Kidney glomerular epithelial cell (primary cell): Measurements from ENCODE around the gene MTMR3.

Source experiments
- DNase-seq: peaks from one replicate; lab custom pipeline; 2025; lab: John Stamatoyannopoulos, UW

MTMR3 gene

DNA sequence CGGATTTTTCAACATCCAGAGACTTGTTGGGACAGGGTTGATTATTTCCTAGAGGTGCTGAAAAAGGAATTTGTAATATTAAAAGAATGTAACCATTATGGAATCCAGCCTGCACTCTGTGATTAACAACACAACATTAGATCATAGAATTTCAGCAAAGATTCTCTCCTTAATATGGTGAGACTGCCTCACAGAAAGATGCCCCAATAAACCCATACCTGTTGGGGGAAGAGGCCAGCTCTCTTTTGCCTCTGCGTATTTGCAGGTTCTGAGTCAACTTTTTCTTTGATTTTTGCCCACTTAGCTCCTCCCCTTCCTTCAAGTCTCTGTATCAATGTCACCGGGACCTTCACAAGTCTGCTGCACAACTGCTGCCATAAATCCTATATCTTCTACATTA lies 12.4 kb upstream of the MTMR3 start:
- DNase-seq, result peak; percentile 87

DNA sequence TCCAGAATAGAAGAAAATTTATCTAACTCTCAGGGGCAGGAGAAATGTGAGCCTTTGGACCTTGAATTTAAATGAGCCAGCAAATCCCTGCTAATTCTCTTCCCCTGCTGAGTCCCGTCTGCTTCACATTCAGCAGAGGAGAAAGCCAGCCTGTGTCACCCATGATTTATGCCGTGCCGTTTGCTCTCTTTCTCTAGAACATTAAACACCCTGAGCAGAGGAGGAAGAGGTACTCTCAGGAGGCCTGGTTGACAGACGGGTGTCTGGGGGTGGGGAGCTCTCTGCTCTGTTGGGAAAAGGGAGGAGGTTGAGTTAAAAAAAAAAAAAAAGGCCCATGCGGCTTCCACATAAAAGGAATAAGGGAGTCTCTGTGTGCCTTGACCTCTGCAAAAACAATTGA lies 11.3 kb upstream of the MTMR3 start:
- peak; percentile 73 for DNase-seq

DNA sequence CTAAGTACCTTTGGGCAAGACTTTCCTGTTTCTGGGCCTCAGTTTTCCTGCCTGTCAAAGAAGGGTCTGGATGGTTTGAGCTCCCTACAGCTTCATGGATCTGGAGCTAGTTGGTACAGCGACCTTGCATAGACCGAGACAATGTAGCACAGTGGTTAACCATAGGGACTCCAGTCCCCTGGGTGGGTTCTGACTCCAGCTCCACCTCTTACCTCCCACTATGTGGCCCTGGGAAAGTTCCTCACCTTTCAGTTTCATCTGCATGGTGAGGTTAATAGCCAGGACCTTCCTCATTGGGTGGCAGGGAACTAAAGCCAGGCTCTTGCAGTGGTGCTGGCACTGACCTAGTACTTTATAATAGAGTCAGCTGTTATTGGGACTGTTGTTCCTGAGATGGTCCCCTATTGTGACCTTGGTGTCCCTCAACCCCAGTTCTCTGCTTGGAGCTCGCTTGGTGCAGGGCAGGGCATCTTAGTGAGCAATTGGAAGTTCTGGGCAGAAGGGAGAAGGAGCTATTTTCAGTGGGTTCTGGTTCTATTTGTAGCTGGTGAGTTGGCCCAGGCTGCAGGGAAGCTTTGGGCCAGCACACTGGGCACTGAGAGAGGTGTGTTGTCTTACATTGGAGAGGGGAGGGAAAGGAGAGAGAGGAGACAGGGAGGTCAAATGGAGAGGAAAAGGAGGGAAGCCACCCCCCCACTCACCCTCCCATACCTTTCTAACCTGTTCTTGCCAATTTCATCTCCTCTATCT lies 10.7 kb upstream of the MTMR3 start:
- no peak for DNase-seq

DNA sequence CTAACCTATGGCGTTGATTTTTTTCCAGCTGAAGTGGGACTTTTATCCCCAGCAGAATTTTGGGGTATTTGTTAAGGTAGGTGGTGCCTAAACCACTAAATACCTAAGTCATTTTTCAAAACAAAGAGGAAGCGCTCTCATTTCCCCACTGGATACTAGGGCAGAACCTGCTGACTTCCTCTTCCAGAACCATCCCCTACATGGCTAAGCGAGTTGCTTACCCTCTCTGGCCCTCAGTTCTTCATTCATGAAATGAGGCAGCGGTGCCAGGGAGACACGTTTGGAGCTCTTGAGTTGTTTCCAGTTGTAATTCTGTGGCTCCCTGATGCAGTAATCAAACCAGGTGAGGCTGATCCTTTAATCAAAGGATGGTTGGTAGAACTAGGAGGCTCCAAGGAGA lies 10.0 kb upstream of the MTMR3 start:
- DNase-seq, result no peak

DNA sequence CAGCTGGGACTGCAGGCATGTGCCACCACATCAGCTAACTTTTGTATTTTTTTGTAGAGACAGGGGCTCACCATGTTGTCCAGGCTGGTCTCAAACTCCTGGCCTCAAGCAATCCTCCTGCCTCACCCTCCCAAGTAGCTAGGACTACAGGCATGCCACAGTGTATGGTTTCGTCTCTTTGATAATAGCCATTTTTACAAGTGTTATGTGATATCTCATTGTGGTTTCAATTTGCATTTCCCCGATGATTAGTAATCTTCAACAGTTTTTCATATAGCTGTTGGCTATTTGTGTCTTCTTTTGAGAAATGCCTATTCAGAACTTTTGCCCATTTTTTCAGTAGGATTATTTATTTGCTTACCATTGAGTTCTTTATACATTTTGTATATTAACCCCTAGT lies 9.0 kb upstream of the MTMR3 start:
- DNase-seq, result no peak

DNA sequence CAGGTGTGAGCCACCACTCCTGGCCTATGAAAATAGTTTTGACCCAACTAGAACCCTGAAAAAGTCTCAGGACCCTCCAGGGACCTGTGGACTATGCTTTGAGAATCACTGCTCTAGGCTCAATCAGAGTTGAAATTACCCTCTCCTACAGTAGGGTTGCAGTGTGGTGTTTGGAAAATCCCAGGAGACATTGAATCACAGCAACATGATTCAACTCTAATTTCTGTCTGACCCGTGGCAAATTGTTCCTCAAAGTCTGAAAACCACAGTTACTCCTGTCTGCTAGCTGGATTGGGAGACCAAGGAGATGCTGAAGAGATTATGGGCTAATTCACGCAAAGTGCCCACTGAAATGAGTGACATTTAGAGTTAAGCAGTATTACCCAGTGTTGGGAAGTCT lies 5.4 kb upstream of the MTMR3 start:
- no peak for DNase-seq

DNA sequence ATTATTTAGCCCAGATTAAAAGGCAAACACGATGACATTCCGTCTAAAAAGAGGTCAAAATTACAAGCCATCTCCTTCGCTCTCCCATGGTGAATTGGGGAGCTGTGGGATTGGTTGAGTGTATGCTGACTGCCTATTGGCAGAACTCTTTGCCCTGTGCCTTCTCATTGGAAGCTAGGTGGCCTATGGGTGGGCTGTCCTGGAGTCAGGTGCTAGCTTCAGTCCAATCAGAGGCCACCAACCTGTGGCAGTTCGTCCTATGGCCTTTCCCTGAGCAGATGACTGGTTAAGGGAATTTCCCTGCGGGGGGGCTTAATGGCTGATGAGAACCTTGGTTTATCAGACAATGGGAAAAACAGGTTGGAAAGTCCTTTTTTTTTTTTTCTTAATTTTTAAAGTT lies 3.2 kb upstream of the MTMR3 start:
- DNase-seq, result no peak

DNA sequence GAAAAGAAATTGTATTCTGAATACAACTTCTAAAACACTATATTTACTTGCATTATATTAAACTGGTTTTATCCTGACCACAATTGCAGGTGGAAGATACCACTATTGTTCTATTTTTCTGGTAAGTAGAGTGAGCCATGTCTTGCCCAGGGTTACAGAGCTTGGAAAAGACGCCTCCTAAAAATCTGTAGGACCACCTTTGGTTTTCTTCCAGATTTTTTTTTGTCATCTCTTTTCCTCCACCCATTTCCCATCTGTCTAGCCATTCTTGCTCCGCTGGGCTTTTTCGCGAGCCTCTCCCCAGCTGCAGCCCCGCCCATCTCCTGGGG lies 294 bp upstream of the MTMR3 start:
- DNase-seq, result no peak

DNA sequence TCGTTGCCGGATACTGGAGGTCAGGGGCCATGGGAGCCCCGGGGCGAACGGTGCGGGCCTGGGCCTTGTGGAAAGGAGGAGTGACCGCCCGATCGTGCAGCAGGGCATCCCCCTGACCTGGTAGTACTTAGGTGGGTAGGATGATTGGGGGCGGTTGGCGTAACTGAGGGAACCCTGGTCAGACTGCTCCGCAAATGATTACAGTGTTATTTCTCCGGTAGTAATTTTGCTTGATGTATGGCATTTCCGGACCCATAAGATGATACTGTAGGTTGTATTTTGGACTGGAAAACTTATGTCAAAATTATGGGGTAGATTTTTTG lies 762 bp downstream of the MTMR3 start:
- DNase-seq, result no peak

DNA sequence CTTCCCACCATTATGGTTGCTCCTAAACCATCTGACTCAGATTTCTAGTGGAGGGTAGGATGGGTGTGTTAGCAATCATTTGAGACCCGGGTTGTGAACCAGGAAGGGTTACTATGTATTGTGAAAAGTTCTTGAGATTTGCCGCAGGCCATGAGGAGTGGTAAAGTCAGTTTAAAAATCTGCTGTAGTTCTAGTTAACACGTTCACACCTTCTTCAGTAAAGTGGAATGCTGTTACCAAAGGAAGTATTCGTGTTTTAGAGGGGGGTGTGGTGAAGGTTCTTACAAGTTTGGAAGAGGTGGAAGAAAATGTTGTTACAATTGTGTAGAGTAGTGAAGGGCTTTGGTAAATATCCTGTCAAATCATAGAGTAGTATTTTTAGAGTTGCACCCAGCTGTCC lies 2.6 kb downstream of the MTMR3 start:
- DNase-seq, result no peak

DNA sequence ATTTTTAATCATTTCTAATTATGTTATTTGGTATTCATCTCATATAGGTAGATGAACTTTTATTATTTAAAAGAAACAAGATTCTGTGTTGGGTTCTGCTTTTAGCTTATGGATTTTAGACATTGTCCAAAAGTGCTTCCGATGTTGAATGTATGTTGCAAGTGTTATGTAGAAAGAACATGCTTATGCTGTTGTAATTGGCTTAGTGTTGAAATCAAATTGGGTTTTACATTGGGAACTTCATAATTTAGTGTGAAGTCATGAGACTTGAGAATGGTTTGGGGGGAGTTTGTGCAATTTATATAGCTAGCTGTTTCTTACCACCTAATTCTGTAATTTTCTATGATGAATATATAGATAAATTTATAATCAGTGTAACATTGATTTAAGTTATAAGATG lies 3.6 kb downstream of the MTMR3 start:
- DNase-seq, result no peak

DNA sequence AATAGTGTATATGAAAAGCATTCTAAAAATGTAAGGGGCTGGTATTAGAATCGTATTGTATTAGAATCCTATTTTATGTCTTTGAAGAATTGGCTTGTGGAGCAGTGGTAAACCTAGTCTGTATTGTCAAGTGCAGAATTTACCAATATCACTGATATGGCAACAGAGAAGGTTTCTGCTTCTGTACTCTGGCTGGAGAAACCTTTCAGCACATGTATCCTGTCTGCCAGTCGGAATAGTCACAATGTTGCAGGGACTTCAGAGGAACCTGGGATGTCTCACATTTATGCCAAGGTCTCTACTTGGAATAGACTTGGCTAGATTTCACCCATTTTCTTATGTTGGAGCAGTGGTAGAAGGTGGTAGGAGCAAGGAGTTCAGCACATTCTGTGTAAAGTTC lies 4.4 kb downstream of the MTMR3 start:
- DNase-seq, result no peak

DNA sequence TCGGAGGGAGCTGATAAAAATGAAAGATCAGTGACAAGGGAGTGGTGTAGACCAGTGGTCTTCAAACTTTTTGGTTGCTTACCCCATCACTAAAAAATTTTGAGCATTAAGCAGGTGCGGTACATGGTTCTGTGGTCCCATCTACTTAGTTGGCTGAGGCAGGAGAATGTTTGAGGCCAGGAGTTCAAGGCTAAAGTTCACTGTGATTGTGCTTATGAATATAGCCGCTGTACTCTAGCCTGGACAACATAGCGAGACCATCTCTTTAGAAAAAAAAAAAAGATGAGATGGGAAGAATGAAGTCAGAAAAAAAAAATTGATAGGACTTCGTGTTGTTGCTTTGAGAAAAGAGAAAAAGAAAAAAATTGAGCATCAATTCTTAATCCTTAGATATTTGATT lies 7.8 kb downstream of the MTMR3 start:
- no peak for DNase-seq

DNA sequence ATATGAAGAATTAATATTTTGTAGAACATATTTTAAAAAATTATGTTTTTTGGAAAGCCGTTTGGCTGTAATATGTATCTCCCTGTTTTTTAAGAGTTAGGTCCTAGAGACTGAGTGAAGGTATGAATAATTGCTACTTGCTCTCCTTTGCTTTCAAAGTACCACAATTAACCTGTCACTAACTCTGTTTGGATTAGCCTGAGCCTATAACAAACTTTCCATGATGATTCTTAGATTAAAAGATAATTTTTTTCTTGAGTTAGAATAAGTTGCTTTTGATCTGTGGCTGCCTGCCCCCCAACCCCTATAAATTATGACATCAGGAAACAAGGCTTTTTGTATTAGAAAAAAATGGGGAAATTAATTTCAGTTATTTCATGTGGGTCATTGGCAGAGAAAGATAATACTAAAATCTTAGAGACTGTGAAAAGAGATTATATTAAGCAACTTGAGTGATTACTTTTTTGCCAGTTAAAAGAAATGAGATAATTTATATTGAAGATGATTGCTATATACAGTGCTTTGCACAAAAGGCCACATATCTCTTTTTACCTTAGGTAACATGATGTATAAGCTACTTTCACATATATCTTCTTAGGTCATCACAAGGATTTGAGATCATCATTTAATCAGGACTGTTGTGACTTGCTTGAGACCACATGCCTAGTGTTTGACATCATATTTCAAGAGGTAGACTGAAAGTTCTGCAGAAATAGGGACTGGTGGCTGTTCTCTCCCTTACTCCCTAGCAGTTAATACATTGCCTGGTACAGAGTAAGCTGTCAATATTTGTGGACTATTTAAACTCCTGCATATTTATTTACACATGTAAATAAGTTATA lies 9.6 kb downstream of the MTMR3 start:
- DNase-seq, result no peak

DNA sequence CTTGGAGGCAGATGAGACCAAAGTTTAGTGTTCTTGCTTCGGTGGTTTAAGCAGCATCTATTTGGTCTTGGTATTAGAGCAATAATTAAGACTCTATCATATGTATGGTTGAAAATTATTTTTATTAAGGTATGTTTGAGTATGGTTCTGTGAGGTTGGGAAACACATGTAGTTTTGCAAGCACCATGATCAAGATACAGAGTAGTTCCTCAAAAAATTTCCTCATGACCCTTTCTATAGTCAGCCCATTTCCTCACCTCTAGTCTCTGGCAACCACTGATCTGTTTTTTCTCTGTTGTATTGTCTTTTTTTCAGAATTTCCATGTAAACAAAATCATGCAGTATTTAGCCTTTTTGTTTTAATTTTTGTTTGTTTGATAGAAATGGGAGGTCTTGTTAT lies 18.4 kb downstream of the MTMR3 start:
- DNase-seq, result no peak

DNA sequence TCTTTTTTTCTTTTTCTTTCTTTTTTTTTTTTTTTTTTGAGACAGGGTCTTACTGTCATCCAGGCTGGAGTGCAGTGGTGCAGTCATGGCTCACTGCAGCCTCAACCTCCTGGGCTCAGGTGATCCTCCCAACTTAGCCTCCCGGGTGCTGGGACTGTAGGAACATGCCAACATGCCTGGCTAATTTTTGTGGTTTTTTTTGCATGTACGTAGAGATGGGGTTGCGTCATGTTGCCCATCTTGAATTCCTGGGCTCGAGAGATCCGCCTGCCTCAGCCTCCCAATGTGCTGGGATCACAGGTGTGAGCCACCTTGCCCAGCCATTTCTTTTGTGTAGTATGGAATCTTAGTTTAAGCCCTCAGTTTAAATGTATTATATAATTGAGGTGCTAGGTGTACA lies 20.4 kb downstream of the MTMR3 start:
- DNase-seq, result no peak

DNA sequence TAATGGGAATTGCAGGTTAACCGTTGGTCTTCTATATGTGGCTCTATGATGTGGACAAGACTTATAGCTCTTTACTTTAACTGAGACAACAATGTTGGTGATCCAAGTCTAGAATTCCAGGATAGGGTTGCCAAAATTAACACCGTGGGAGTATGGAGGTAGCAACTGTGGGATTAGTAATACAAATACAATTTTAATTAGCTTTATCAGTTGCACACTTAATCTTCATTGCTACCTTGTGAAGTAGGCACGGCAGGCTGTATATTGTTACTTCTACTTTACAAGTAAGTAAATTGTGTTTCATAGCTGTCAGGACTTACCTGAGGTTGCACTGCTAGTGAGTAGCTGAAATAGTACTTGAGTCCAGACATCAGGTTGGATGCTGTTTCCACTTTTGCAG lies 21.0 kb downstream of the MTMR3 start:
- DNase-seq, result no peak

DNA sequence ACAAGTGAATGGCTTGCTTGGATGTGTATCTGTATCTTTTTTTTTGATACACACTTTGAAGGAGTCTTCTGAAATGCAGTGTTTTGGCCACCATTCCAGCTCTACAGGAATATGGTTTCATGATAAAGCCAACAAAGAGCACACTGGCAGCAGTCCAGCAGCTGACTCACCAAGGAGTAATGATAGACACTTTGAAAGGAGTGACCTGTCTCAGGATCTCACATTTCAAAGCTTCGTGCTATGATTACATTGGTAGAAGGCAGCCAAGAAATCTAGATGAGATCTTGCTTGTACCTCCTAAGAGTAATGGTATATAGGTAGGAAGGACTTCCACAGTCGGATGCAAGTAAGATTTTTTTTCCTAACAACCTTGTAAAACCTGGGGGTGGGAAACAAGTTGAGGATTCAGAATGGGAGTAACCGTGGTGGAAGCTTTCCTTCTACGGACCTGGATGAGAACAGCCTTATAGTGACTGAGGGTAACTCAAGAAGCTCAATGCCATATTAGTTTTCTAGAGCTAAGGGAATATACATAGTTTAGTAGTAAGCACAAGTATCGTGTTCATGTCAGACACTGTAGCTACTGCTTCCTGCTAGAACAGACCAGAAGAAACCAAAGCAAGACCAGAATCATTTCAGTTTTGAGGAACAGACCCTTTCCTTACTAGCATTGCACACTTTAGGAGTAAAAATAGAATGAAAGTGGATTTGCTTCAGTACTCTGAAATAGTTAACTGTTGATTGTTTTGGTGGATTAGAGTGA lies 25.0 kb downstream of the MTMR3 start:
- peak; percentile 92 for DNase-seq

DNA sequence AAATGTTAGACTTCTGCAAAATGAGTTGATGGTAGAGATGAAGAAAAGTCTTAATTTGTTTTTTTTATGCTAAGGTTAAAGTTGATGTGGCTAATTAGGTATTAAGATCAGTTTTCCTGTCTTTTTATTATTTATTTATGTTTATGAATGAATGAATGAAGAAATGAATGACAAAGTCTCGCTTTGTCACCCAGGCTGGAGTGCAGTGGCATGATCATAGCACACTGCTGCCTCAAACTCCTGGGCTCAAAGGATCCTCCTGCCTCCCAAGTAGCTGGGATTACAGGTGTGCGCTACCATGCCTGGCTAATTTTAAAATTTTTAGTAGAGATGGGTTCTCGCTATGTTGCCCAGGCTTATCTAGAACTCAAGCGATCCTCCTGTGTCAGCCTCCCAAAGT lies 29.2 kb downstream of the MTMR3 start:
- no peak for DNase-seq

DNA sequence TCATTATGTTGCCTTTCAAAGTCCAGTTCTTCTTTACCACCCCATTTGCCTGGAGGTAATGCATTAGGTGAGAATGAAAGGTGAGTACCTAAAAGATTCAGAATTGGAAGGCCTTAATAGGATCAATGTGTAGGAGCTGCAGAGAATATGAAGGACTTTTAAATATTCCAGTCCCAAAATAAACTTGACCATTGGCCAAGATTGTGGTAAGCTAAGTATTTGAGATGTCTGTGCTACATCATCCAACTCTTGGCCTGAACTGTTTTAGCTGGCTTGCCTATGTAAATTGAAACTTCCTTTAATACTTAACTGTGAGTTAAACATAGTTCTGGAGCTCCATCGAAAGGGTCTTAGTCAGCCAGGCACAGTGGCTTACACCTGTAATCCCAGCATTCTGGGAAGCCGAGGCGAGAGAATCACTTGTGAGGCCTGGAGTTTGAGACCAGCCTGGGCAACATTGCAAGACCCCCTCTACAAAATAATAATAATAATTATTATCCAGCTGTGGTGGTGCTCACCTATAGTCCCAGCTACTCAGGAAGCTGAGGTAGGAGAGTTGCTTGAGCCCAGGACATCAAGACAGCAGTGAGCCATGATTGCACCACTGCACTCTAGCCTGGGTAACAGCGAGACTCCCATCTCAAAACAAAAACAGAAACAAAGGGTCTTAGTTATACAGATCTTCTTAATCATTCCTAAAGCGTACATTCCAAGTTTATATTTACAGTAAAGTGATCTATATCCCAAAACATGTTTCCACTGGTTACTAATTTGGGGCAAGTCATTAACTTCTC lies 29.8 kb downstream of the MTMR3 start:
- DNase-seq, result peak; percentile 63

DNA sequence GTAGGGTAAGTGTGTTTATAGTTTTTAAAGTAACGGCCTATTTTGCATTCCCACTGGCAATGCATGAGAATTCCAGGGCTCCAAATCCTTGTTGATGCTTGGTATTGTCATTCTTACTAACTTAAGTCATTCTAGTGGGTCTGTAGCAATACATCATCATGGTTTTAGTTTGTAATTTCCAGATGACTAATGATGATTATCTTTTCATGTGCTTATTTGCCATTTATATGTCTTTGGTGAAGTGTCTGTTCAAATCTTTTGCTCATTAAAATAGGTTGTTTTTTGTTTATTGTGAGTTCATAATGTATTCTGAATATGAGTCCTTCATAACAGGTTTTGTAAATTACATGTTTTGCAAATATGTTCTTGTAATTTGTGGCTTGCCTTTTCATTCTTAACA lies 31.2 kb downstream of the MTMR3 start:
- peak; percentile 69 for DNase-seq

DNA sequence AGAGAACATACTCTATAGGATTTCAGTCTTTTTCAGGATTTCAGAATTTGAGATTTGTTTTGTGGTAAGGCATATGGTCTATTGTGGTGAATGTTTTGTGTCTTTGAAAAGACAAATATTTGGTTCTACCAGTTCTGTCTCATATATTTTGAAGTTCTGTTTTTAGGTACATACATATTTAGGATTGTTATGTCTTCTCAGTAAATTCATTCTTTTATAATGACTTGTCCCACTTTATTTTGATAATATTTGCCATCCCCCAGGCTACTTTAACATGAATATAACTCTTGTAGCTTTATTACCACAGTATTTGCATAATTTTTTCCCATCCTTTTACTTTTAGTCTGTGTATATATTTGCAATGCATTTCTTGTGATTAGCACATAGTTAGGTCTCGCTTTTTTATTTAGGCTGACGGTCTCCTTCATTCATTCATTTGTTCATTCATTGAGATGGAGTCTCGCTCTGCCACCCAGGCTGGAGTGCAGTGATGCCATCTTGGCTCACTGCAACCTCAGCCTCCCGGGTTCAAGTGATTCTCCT lies 32.1 kb downstream of the MTMR3 start:
- no peak for DNase-seq
